Activated naive CD8-positive, alpha-beta T cell treated with anti-CD3 and anti-CD28 coated beads, Interleukin-2, amount 10 ng/mL, durations not matched to agents 7 days and 5 days (primary cell): ENCODE results near the gene DELE1. TPM values are rescaled to one million over a fixed set of nuclear protein-coding genes. Genes with fewer than 3 reads are reported as not detected.

ENCODE experiments used
- ATAC-seq: fragments of 150-1000 bp; cut with Tn5 transposase; one replicate; pipeline ENCODE4 v1.10.0; 2021; ENCODE audit warnings: low read depth, moderate library complexity
- POLR2A ChIA-PET: fragments of 350-600 bp; sonication (Branson Sonifier 250); formaldehyde crosslinking; loops from one replicate; lab custom pipeline; 2021; ENCODE audit warnings: antibody characterized with exemption; lab: Charles Lee
- DNase-seq: peaks from one replicate; pipeline ENCODE4 v3.0.0; 2021
- H3K27ac Mint-ChIP-seq: one replicate; pipeline ENCODE4 v1.8.0; 2022; ENCODE audit warnings: mild to moderate bottlenecking, mixed read lengths
- H3K27me3 Mint-ChIP-seq: one replicate; pipeline ENCODE4 v1.8.0; 2022; ENCODE audit warnings: mild to moderate bottlenecking, moderate library complexity, mixed read lengths
- H3K36me3 Mint-ChIP-seq: one replicate; pipeline ENCODE4 v1.8.0; 2021; ENCODE audit warnings: mild to moderate bottlenecking, mixed read lengths
- H3K4me1 Mint-ChIP-seq: one replicate; pipeline ENCODE4 v1.8.0; 2021; ENCODE audit warnings: mixed read lengths
- H3K4me3 Mint-ChIP-seq: one replicate; pipeline ENCODE4 v1.8.0; 2022; ENCODE audit warnings: mild to moderate bottlenecking, moderate library complexity, mixed read lengths
- H3K9me3 Mint-ChIP-seq: one replicate; pipeline ENCODE4 v1.8.0; 2021; ENCODE audit warnings: mixed read lengths
- total RNA-seq, 2 experiments: library from RNA; stranded (reverse); gene quantifications; one replicate each; pipeline ENCODE4 v1.2.3, GENCODE V29; 2021

The DELE1 gene
- total RNA-seq, 2 experiments from 2014 or later, result 71.2 to 73.1 TPM

GRCh38 chr5:141903261-141903660 lies 20.4 kb upstream of the DELE1 start:
- peaks cover 15% of the 10 kb centered on the region for H3K27me3 Mint-ChIP-seq
- H3K4me3 Mint-ChIP-seq, result no peak overlapping the region
- no peaks in the 10 kb centered on the region for H3K36me3 Mint-ChIP-seq
- no peaks in the 10 kb centered on the region for H3K9me3 Mint-ChIP-seq
- DNase-seq (no peak), ATAC-seq (no peak)
- H3K4me1 Mint-ChIP-seq, result no peaks in the 10 kb centered on the region
- POLR2A ChIA-PET, result no interaction called here
- H3K27ac Mint-ChIP-seq, result no peak overlapping the region

GRCh38 chr5:141904551-141904950 lies 19.1 kb upstream of the DELE1 start:
- Mint-ChIP-seq H3K4me1 (no peaks in the 10 kb centered on the region), H3K27me3 (peaks cover 18% of the 10 kb centered on the region), H3K36me3 (no peaks in the 10 kb centered on the region), H3K27ac (no peak overlapping the region), H3K9me3 (peaks cover 2% of the 10 kb centered on the region), H3K4me3 (no peak overlapping the region)
- ATAC-seq (no peak), DNase-seq (no peak)
- POLR2A ChIA-PET, result no interaction called here

GRCh38 chr5:141906517-141906916 lies 17.2 kb upstream of the DELE1 start:
- DNase-seq (no peak), ATAC-seq (no peak)
- Mint-ChIP-seq H3K4me1 (no peaks in the 10 kb centered on the region), H3K36me3 (no peaks in the 10 kb centered on the region), H3K27ac (no peak overlapping the region), H3K27me3 (peaks cover 20% of the 10 kb centered on the region), H3K9me3 (peaks cover 2% of the 10 kb centered on the region), H3K4me3 (no peak overlapping the region)
- POLR2A ChIA-PET, result no interaction called here

- Mint-ChIP-seq H3K27ac (no peak overlapping the region), H3K4me3 (no peak overlapping the region), H3K36me3 (no peaks in the 10 kb centered on the region), H3K9me3 (peaks cover 2% of the 10 kb centered on the region), H3K27me3 (peaks cover 20% of the 10 kb centered on the region), H3K4me1 (no peaks in the 10 kb centered on the region)
- POLR2A ChIA-PET, result interaction anchor here (0.6 to 0.7 kb wide), 2 partner anchors 17 to 43 kb away, joined by 3 to 6 read pairs; partner anchors contain the start of gene DELE1
- DNase-seq (no peak), ATAC-seq (no peak)
These were observed 16.7 kb upstream of the DELE1 start for GRCh38 chr5:141906972-141907371.

GRCh38 chr5:141908796-141909195 lies 14.9 kb upstream of the DELE1 start:
- POLR2A ChIA-PET, result no interaction called here
- Mint-ChIP-seq H3K36me3 (no peaks in the 10 kb centered on the region), H3K9me3 (peaks cover 2% of the 10 kb centered on the region), H3K4me3 (no peak overlapping the region), H3K27me3 (peaks cover 28% of the 10 kb centered on the region), H3K4me1 (peaks cover 6% of the 10 kb centered on the region), H3K27ac (no peak overlapping the region)
- DNase-seq (no peak), ATAC-seq (no peak)

GRCh38 chr5:141909212-141909611 lies 14.5 kb upstream of the DELE1 start:
- H3K27me3 Mint-ChIP-seq, result peaks cover 27% of the 10 kb centered on the region
- H3K4me1 Mint-ChIP-seq, result peaks cover 6% of the 10 kb centered on the region
- H3K9me3 Mint-ChIP-seq, result peaks cover 2% of the 10 kb centered on the region
- POLR2A ChIA-PET, result no interaction called here
- H3K4me3 Mint-ChIP-seq, result no peak overlapping the region
- H3K27ac Mint-ChIP-seq, result no peak overlapping the region
- no peaks in the 10 kb centered on the region for H3K36me3 Mint-ChIP-seq
- no peak for DNase-seq
- no peak for ATAC-seq

GRCh38 chr5:141910271-141910673 lies 13.4 kb upstream of the DELE1 start:
- peaks cover 9% of the 10 kb centered on the region for H3K4me1 Mint-ChIP-seq
- POLR2A ChIA-PET, result no interaction called here
- no peak overlapping the region for H3K4me3 Mint-ChIP-seq
- no peak for ATAC-seq
- DNase-seq, result no peak
- H3K27ac Mint-ChIP-seq, result no peak overlapping the region
- no peaks in the 10 kb centered on the region for H3K36me3 Mint-ChIP-seq
- H3K9me3 Mint-ChIP-seq, result peaks cover 2% of the 10 kb centered on the region
- peaks cover 33% of the 10 kb centered on the region for H3K27me3 Mint-ChIP-seq

- no peak for ATAC-seq
- Mint-ChIP-seq H3K27ac (no peak overlapping the region), H3K4me3 (peak overlapping the region; percentile 57), H3K36me3 (no peaks in the 10 kb centered on the region), H3K4me1 (peaks cover 9% of the 10 kb centered on the region), H3K9me3 (peaks cover 2% of the 10 kb centered on the region), H3K27me3 (peaks cover 38% of the 10 kb centered on the region)
- POLR2A ChIA-PET, result interaction anchor here (1.0 to 1.4 kb wide), 2 partner anchors 9 to 10 kb away, joined by 3 to 12 read pairs; partner anchors contain the start of gene DELE1
- no peak for DNase-seq
These were observed 10.0 kb upstream of the DELE1 start for GRCh38 chr5:141913560-141914198.

- H3K36me3 Mint-ChIP-seq, result no peaks in the 10 kb centered on the region
- no peak overlapping the region for H3K27ac Mint-ChIP-seq
- POLR2A ChIA-PET, result interaction anchor here (1.4 kb wide), 1 partner anchor 9 kb away, joined by 12 read pairs; the partner anchor contains the start of gene DELE1
- H3K9me3 Mint-ChIP-seq, result peaks cover under 1% of the 10 kb centered on the region
- peak; percentile 74 for ATAC-seq
- peaks cover 9% of the 10 kb centered on the region for H3K4me1 Mint-ChIP-seq
- peaks cover 37% of the 10 kb centered on the region for H3K27me3 Mint-ChIP-seq
- DNase-seq, result peak; percentile 47
- peak overlapping the region; percentile 57 for H3K4me3 Mint-ChIP-seq
These were observed 9.4 kb upstream of the DELE1 start for GRCh38 chr5:141914199-141914743.

GRCh38 chr5:141914797-141915196 lies 8.9 kb upstream of the DELE1 start:
- POLR2A ChIA-PET, result interaction anchor here (1.4 kb wide), 1 partner anchor 8 kb away, joined by 12 read pairs; the partner anchor contains the start of gene DELE1
- H3K27ac Mint-ChIP-seq, result no peak overlapping the region

GRCh38 chr5:141915881-141916336 lies 7.8 kb upstream of the DELE1 start:
- H3K27ac Mint-ChIP-seq, result no peak overlapping the region
- ATAC-seq, result no peak
- H3K9me3 Mint-ChIP-seq, result no peaks in the 10 kb centered on the region
- no peak for DNase-seq
- peaks cover 9% of the 10 kb centered on the region for H3K4me1 Mint-ChIP-seq
- H3K27me3 Mint-ChIP-seq, result peaks cover 33% of the 10 kb centered on the region
- POLR2A ChIA-PET, result no interaction called here
- H3K4me3 Mint-ChIP-seq, result no peak overlapping the region
- H3K36me3 Mint-ChIP-seq, result no peaks in the 10 kb centered on the region

More at GRCh38 chr5:141914797-141915196, 8.9 kb upstream of the DELE1 start:
- Mint-ChIP-seq H3K4me3 (peak overlapping the region; percentile 30), H3K9me3 (no peaks in the 10 kb centered on the region), H3K4me1 (peaks cover 9% of the 10 kb centered on the region), H3K36me3 (no peaks in the 10 kb centered on the region), H3K27me3 (peaks cover 35% of the 10 kb centered on the region)
- no peak for DNase-seq
- no peak for ATAC-seq

- no peak overlapping the region for H3K27ac Mint-ChIP-seq
- DNase-seq, result no peak
- no peaks in the 10 kb centered on the region for H3K9me3 Mint-ChIP-seq
- POLR2A ChIA-PET, result no interaction called here
- no peak overlapping the region for H3K4me3 Mint-ChIP-seq
- peaks cover 33% of the 10 kb centered on the region for H3K27me3 Mint-ChIP-seq
- no peak for ATAC-seq
- no peaks in the 10 kb centered on the region for H3K36me3 Mint-ChIP-seq
- peaks cover 9% of the 10 kb centered on the region for H3K4me1 Mint-ChIP-seq
These were observed 7.1 kb upstream of the DELE1 start for GRCh38 chr5:141916522-141916921.

- POLR2A ChIA-PET, result no interaction called here
- peaks cover 10% of the 10 kb centered on the region for H3K4me1 Mint-ChIP-seq
- no peaks in the 10 kb centered on the region for H3K36me3 Mint-ChIP-seq
- ATAC-seq, result no peak
- H3K4me3 Mint-ChIP-seq, result no peak overlapping the region
- H3K9me3 Mint-ChIP-seq, result no peaks in the 10 kb centered on the region
- H3K27ac Mint-ChIP-seq, result no peak overlapping the region
- DNase-seq, result no peak
- peaks cover 27% of the 10 kb centered on the region for H3K27me3 Mint-ChIP-seq
These were observed 5.9 kb upstream of the DELE1 start for GRCh38 chr5:141917760-141918159.
